ENCODE data around the gene CCT6A. TPM values are rescaled to one million over a fixed set of nuclear protein-coding genes. Genes with fewer than 3 reads are reported as not detected.
"Not testable (repeated sequence)": the region's sequence is repeated elsewhere in the genome, so short reads cannot be mapped to it uniquely, and the experiment has no call there.

Gene CCT6A, protein sequence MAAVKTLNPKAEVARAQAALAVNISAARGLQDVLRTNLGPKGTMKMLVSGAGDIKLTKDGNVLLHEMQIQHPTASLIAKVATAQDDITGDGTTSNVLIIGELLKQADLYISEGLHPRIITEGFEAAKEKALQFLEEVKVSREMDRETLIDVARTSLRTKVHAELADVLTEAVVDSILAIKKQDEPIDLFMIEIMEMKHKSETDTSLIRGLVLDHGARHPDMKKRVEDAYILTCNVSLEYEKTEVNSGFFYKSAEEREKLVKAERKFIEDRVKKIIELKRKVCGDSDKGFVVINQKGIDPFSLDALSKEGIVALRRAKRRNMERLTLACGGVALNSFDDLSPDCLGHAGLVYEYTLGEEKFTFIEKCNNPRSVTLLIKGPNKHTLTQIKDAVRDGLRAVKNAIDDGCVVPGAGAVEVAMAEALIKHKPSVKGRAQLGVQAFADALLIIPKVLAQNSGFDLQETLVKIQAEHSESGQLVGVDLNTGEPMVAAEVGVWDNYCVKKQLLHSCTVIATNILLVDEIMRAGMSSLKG
- 159 and 184 TPM in 2 replicates for total RNA-seq

DNA sequence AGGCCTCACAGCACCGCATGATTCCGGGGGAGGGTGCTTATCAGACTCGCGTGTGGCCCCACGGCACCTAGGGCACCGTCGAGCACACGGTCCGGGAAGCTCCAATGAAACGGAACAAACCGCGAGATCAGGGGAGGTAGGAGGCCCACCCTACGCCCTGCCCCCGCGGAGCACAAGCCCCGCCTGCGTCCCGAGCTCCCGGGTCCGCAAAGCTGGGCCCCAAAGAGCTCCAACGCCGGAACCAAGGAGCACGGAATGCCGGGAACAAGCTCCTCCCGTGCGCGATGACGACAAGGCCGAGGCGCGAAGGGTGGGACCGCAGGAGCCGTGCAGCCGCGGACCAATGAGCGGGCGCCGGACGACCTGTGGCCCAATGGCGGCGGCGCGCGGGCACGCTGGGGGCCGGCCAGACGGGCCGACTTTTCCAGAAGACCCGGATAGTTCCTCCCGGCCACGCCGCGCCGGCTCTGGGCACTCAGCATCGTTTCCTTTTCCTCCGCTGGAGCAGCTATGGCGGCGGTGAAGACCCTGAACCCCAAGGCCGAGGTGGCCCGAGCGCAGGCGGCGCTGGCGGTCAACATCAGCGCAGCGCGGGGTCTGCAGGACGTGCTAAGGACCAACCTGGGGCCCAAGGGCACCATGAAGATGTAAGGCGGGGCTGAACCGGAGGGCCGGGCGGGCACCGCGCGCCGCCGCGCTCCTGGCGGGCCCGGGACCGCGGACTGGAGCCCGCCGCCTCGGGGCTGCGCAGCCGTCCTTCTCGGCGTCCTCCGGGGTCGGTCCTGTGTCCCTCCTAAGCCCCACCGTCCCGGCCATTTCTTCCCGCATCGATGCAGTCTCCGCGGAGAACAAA is at the start of gene CCT6A, which contains the start of gene PSPH:
Gene CCT6A, plus strand, starts transcription at position 427 of the 853 bp plus-strand sequence. Its CDS starts 84 bp downstream, at position 511.
Gene PSPH, minus strand, starts transcription at position 106 of the 853 bp plus-strand sequence. CDS start 30,232 bp downstream, outside the sequence.
- DNase-seq (ENCODE audit: low read depth in 2 of 2) = peak; percentile 99

DNA sequence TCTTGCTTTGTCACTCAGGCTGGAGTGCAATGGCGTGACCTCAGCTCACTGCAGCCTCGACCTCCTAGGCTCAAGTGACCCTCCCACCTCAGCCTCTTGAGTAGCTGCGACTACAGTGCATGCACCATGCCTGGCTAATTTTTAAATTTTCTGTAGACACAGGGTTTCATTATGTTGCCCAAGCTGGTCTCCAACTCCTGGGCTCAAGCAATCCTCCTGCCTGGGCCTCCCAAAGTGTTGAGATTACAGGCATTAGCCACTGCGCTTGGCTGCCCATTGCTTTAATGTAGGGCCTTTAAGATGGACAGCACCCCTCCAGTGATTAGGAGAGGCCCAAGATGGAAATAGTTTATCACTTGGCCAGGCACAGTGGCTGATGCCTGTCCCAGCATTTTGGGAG is 47.8 kb upstream of the CCT6A start:
- DNase-seq (ENCODE audit: low read depth in 2 of 2) = no peak

DNA sequence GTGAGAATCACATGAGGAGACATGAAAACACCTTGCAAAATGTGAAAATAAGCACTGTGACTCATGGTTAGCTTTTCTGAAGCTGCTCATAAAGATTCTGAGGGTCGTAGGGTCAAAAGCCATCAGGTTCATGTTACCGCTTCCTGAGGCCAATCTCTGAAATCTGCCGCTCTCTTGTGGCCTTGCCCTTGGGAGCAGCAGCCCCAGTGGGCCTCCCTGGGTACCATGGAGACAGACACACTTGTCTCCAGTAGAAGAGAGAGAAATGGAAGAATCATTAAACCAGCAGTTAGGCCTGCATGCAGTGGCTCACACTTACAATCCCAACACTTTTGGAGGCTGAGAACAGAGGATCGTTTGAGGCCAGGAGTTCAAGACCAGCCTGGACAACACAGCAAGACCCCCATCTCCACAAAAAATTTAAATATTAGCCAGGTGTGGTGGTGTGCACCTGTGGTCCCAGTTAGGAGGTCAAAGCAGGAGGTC is 44.4 kb upstream of the CCT6A start:
- DNase-seq (ENCODE audit: low read depth in 2 of 2) = no peak

DNA sequence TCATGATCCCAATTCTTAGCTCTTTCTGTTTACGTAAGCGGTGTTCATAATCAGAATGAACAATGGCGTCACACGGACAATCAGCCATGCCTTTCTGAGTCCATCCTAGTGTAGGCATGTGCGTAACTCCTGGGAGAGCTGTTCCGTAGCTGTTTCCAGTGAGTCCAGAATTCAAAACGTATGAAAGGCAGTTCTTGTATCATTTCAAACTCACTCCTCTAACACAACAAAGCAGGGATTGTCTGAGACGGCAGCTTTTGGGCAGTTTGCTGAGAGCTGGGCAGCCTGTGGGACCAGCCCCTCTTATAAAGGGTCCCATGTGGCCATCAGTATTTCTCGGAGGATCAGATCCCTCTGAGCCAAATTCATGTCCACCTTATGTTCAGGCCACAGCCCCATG is 43.7 kb upstream of the CCT6A start:
- DNase-seq (ENCODE audit: low read depth in 2 of 2) = no peak

DNA sequence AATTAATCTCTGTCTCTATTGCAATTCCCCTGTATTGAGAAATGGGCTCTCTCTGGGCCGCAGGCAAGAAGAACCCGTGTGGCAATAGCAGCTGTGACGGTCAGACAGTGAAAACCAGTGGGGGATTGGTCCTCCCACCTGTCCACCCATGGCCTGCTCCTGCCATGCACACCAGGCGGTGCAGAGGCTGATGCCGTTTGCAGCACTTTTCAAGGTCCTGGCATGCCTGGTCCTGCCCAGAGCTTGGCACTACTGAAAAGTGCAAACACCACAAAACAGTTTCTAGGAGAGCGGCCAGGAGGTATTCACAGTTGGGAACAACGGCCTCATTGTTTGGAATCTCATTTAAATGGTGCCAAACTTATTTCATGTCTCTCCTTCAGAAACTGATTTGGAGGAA is 41.9 kb upstream of the CCT6A start:
- no peak for DNase-seq (ENCODE audit: low read depth in 2 of 2)

DNA sequence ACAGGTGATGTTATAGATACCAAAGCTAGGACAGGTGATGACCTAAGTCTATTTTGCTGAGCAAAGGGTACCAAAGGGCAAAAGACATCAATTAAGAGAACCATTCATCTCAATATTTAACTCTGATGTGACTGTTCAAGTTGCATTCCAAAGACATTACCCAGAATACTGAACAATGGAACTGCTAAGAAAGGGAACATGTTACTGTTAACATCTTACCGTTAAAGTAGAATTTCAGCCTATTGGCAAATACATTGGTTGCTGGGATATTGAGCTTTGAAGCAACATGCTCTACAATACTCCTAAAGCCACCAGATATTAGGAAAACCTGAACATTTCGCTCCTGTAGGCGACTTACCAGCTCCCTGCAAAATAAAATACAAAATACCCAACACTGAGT is 34.5 kb upstream of the CCT6A start:
- DNase-seq (ENCODE audit: low read depth in 2 of 2) = not testable (repeated sequence)

DNA sequence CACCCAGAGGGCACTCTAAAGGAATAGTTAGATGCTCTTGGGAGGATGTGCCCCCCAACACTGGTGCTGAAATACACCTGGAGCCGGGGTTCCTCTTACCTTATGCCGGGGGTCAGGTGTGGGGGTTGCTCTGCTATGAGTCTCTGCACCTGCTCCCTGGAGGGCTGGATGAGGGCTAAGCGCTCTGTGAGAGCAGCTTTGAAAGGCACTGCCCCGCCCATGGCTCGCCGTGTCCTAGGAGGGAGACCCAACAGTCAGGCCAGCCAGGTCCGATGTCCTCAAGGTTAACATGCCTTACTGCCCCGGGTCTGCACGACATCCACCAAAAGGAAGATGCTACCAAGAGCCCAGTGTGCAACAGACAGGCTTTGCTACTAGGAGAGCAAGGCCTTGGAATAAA is 32.1 kb upstream of the CCT6A start:
- no peak for DNase-seq (ENCODE audit: low read depth in 2 of 2)

DNA sequence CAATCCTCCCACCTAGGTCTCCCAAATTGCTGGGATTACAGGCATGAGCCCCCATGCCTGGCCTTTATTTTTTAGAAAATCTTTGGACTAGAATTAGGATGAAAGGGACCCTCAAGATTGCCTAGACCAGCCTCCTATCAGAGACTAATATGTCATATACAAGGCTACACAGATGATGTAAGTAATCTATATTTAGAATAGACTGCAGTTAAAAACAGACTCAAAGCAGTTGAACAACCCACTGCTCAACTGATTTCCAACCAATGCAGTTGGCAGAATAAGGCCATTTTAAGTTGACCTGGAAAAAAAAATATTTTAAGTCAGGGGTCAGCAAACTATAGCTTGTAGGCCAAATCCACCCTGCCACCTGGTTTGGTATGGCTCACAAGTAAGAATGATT is 28.1 kb upstream of the CCT6A start:
- DNase-seq (ENCODE audit: low read depth in 2 of 2) = no peak

DNA sequence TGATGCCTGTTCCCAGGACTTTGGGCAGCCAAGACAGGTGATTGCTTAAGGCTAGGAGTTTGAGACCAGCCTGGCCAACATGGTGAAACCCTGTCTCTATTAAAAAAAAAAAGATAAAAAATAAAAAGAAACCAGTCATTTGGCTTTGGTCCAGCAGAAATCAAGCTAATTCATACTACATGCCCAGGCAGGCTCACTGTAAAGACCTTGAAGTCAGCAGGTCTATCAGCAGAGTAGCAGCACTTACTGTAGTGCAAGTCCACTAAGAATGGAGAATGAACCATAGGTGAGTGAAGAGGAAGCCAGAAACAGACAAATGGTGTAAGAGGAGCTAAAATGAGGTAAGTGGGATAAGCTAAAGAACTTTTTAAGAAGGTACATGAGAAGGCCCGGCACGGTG is 25.0 kb upstream of the CCT6A start:
- no peak for DNase-seq (ENCODE audit: low read depth in 2 of 2)

DNA sequence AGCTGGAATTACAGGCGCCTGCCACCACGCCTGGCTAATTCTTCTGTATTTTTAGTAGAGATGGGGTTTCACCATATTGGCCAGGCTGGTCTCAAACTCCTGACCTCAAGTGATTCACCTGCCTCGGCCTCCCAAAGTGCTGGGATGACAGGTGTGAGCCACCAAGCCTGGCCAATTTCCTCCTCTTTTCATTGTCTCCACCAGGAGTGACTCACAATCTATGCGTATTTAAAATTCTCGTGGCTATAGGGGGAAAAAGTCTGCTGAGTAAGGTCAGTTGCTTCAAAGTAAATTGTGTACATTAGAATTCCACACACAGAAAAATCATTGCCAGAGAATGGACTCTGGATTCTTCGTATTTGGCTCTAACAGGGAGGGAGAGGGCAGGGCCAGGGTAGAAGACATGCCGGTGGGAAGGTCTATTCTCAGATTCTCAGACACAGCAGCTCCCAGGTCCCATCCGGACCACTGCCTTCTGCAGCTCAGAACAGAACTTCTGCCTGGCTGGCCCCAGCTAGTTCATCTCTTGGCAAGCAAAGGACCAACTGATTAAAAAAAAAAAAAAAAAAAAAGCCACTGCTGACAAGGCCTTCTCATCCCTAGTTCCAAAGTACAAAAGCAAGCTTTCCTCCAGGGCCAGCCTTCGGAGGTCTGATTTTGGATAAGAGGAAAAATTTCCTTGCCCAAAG is 22.5 kb upstream of the CCT6A start:
- DNase-seq (ENCODE audit: low read depth in 2 of 2) = no peak

DNA sequence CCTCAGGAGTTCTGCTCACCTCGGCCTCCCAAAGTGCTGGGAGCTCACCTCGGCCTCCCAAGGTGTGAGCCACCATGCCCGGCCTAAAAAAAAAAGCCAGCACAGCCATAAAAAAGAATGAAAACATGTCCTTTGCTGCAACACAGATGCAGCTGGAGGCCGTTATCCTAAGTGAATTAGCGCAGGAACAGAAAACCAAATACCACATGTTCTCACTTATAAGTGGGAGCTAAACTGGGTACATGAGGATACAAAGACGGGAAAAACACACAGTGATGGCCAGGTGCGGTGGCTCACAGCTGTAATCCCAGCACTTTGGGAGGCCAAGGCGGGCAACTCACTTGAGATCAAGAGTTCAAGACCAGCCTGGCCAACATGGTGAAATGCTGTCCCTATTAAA is 21.2 kb upstream of the CCT6A start:
- DNase-seq (ENCODE audit: low read depth in 2 of 2) = no peak

DNA sequence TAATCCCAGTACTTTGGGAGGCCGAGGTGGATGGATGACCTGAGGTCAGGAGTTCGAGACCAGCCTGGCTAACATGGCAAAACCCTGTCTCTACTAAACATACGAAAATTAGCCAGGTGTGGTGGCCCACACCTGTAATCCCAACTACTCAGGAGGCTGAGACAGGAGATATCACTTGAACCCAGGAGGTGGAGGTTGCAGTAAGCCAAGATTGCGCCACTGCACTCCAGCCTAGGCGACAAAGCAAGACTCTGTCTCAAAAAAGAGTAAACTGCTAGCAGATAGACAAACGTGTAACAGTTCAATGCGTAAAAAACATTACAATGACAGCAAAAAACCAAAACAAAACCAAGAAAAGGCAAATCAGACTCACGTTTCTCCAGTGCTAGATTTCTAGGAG is 20.0 kb upstream of the CCT6A start:
- DNase-seq (ENCODE audit: low read depth in 2 of 2) = not testable (repeated sequence)

DNA sequence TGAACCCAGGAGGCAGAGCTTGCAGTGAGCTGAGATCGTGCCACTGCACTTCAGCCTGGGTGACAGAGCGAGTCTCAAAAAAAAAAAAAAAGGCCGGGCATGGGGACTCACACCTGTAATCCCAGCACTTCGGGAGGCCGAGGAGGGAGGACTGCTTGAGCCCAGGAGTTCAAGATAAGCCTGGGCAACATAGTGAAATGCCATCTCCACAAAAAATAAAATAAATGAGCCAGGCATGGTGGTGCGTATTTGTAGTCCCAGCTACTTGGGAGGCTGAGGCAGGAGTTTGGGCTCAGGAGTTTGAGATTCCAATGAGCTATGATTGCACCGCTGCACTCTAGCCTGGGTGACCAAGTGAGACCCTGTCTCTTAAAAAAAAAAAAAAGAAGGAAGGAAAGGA is 19.0 kb upstream of the CCT6A start:
- not testable (repeated sequence) for DNase-seq (ENCODE audit: low read depth in 2 of 2)

DNA sequence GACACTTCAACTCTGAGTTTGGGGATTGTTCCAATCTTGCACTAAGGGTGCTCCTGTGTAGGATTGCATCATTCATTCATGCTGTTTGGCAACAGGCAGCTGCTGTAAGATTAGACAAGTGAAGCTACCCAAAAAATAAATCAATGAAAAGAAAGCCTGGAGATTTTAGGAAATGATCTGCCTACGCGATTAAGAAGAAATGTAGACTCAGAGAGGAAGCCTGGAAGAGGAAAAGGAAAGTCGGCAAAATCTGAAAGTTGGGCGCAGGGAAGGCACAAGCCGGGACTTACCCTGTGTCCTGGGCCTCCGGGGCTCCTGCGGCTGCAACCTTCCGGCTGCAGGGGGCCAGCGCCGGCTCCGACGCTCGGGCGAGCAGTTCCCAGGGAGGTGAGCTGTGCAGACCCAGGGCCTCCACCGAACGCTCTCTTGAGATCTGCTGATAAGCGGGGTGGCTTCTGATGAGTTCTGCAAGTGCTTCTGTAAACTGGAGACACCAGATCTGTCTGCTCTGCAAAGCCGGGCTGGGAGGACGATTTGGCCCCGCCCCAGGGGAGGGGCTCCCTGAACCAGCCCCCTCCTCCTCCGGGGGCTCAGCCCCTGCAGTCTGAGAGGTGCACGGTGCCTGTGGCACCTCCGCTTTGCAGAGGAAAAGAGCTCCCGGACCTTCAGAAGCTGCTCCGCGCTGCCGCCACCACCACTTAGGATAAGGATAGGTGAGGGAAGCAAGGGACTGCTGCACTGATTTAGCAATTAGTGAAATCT is 17.7 kb upstream of the CCT6A start:
- peak; percentile 54 to 59 for DNase-seq (ENCODE audit: low read depth in 2 of 2)

DNA sequence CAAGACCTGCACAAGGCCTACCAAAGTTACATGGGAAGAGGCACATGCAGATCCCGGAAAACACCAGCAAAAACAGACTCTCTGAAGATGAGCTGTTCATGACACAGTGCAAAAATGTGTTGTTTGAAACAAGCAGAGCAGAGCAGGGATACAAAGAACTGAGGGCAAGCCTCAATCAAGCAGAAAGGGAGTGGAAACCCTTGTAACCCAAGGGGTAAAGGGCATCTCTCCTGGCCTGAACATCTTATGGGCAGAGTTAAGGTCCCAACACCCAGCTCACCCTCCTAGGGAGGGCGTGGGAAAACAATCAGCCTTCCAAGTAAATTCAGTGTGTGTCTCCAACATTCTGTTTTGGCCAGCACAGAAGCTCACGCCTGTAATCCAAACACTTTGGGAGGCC is 10.8 kb upstream of the CCT6A start:
- no peak for DNase-seq (ENCODE audit: low read depth in 2 of 2)

DNA sequence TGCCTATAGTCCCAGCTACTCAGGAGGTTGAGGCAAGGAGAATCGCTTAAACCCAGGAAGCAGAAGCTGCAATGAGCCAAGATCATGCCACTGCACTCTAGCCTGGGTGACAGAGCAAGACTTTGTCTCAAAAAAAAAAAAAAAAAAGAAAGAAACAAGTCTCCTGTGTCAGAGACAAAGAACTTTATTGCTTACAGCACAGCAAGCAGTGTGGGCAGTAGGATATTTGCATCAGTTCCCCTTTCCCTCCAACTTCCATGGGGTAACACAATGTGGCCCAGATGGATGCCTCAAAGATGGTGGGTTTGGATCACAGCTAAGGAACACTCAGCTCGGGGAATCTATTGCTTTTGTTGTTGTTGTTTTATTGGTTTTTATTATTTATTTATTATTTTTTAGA is 5.8 kb upstream of the CCT6A start:
- DNase-seq (ENCODE audit: low read depth in 2 of 2) = not testable (repeated sequence)

DNA sequence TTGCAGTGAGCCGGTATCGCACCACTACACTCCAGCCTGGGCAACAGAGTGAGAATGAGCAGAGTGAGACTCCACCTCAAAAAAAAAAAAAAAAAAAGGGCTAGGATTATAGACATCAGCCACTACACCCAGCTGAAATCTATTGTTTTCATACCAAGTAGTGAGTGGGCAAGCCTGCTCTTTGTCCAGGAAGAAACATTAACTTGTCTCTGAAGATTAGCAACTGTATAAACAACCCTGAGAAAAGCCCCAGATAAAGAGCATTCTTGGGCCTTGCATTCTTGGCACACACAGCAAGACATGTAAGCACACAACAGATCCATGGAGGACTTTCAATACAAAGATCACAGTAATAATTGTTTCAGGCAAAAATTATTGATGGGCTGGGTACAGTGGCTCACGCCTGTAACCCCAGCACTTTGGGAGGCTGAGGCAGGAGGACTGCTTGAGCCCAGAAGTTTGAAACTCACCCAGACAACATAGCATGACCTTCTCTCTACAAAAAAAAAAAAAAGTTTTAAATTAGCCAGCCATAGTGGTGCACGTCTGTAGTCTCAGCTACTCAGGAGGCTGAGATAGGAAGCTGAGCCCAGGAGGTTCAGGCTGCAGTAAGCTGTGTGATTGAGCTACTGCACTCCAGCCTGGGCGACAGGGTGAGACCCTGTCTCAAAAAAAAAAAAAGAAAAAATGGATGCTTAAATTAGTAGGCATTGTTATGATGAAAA is 4.7 kb upstream of the CCT6A start:
- DNase-seq (ENCODE audit: low read depth in 2 of 2) = peak in 1 of 2 donors; percentile 85

DNA sequence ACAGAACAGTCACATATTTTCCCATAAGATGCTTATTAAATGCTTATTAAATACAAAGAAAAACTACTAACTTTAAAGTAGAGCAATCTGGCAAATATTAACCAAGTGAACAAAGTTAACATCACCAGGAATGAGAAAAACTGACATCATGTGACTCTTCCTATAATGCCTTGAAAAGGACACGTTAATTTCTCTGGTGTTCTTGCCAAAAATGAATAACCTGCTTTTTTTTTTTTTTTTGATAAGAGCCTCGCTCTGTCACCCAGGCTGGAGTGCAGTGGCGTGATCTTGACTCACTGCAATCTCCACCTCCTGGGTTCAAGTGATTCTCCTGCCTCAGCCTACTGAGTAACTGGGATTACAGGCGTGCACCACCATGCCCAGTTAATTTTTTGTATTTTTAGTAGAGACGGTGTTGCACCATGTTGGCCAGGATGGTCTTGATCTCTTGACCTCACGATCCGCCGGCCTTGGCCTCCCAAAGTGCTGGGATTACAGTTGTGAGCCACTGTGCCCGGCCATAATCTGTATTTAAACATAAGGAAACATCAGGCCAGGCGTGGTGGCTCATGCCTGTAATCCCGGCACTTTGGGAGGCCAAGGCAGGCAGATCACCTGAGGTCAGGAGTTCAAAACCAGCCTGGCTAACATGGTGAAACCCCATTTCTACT is 4.0 kb upstream of the CCT6A start:
- not testable (repeated sequence) for DNase-seq (ENCODE audit: low read depth in 2 of 2)

DNA sequence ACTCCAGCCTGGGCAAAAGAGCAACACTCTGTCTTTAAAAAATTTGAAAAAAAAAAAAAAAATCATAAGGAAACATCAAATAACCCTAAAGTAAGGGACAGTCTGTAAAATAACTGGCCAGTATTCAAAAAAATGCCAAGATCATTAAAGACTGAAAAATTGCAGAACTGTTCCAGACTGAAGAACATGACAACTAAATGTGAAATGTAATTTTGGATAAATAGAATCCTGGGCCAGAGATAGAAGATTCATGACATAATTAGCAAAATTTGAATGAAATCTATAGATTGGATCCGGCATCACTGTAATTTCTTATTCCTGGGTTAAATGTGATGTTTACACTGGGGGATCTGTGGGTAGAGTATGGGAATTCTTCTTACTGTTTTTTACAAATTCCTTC is 3.3 kb upstream of the CCT6A start:
- DNase-seq (ENCODE audit: low read depth in 2 of 2) = no peak
